Ovary (tissue), 3 donors: ENCODE results near the gene TLCD3A.
"Not testable (repeated sequence)": the region's sequence is repeated elsewhere in the genome, so short reads cannot be mapped to it uniquely, and the experiment has no call there.

Experiments used
- EP300 ChIP-seq: sonication (generic); formaldehyde crosslinking; IDR thresholded peaks from one replicate; pipeline ENCODE4 v1.6.1; 2017; ENCODE audit warnings: antibody characterized with exemption
- POLR2A ChIP-seq: fragments of 450-650 bp; IDR thresholded peaks from one replicate; pipeline ENCODE4 v1.6.1; 2017; ENCODE audit warnings: antibody characterized with exemption, mild to moderate bottlenecking, moderate library complexity
- TF ChIP-seq, protein P1 (sequence below), 3 donors: fragments of 450-650 bp in 2 of 3; fragments of 200-600 bp in 1 of 3; IDR thresholded peaks; one replicate each; pipeline versions ENCODE4 v1.5.1 to v1.8.0; 2016 to 2022; ENCODE audit warnings: antibody characterized with exemption in 3 of 3, mild to moderate bottlenecking in 1 of 3
- donor health status: DM: no; HTN: no; CAD: no.

DNA sequence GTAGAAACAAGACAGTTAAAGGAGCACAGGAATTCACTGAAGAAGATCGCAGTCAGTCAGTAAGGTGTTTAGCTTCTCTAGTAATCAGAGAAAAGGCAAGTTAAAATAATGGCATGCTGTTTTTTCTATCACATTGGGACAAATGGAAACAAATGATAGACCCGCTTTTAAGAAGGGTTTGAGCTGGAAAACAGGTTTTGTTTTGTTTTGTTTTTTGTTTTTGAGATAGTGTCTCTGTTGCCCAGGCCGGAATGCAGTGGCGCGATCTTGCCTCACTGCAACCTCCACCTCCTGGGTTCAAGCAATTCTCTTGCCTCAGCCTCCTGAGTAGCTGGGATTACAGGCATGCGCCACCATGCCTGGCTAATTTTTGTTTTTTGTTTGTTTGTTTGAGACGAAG, 53.5 kb downstream of the TLCD3A start:
- TF ChIP-seq, protein P1, sequence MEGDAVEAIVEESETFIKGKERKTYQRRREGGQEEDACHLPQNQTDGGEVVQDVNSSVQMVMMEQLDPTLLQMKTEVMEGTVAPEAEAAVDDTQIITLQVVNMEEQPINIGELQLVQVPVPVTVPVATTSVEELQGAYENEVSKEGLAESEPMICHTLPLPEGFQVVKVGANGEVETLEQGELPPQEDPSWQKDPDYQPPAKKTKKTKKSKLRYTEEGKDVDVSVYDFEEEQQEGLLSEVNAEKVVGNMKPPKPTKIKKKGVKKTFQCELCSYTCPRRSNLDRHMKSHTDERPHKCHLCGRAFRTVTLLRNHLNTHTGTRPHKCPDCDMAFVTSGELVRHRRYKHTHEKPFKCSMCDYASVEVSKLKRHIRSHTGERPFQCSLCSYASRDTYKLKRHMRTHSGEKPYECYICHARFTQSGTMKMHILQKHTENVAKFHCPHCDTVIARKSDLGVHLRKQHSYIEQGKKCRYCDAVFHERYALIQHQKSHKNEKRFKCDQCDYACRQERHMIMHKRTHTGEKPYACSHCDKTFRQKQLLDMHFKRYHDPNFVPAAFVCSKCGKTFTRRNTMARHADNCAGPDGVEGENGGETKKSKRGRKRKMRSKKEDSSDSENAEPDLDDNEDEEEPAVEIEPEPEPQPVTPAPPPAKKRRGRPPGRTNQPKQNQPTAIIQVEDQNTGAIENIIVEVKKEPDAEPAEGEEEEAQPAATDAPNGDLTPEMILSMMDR (IDR thresholded peaks at IDR 0.05) = not testable (repeated sequence)
- not testable (repeated sequence) for TF ChIP-seq POLR2A, EP300
